ENCODE measurements around the gene SALL2. TPM values are rescaled to one million over a fixed set of nuclear protein-coding genes. Genes with fewer than 3 reads are reported as not detected.

SALL2 gene
- total RNA-seq: 12.1 and 29.7 TPM in 2 replicates

DNA sequence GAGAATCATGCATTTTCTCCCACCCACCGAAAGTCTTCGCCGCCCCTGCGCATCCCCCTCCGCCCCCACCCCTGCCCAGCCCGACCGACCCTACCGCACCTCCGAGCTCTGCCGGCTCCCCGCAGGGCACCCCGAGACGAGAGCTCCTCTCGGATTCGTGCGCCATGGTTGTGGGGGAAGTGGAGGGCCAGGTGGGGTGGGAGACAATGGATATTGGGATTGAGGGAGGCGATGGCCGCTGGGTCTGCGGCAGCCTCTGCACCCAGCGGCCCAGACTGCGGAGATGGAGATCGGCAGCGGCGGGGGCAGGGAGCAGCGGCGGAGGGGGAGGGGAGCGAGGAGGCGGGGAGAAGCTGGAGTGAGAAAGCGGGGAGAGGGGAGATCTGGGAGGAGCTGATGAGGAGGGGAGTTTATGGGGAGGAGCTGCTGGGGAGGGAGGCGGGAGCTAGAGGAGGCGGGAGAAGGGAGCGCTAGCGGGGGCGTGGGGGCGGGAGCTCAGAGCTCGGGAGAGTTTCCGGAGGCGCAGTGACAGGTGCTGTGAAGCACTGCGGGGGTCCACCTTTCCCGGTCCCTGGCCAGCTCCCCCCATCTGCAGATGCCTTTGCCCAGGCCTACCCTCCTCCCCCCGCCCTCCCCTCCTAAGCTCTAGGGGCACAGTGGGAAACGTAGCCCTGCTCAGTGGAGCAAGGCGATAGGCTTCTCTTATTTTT, at the start of gene SALL2:
Gene SALL2 (minus strand): TSS at position 385 of the 710 bp plus-strand sequence. CDS start 219 bp downstream, at position 166.
- H3K4me3 ChIP-seq (ENCODE audit: low read depth, low read length): peak within 1 kb of the TSS; percentile 66
- TF ChIP-seq, protein P1, sequence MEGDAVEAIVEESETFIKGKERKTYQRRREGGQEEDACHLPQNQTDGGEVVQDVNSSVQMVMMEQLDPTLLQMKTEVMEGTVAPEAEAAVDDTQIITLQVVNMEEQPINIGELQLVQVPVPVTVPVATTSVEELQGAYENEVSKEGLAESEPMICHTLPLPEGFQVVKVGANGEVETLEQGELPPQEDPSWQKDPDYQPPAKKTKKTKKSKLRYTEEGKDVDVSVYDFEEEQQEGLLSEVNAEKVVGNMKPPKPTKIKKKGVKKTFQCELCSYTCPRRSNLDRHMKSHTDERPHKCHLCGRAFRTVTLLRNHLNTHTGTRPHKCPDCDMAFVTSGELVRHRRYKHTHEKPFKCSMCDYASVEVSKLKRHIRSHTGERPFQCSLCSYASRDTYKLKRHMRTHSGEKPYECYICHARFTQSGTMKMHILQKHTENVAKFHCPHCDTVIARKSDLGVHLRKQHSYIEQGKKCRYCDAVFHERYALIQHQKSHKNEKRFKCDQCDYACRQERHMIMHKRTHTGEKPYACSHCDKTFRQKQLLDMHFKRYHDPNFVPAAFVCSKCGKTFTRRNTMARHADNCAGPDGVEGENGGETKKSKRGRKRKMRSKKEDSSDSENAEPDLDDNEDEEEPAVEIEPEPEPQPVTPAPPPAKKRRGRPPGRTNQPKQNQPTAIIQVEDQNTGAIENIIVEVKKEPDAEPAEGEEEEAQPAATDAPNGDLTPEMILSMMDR (conservative IDR thresholded peaks at IDR 0.05; ENCODE audit: low read depth, low read length): no peak
- DNase-seq (ENCODE audit: low read depth): no peak

DNA sequence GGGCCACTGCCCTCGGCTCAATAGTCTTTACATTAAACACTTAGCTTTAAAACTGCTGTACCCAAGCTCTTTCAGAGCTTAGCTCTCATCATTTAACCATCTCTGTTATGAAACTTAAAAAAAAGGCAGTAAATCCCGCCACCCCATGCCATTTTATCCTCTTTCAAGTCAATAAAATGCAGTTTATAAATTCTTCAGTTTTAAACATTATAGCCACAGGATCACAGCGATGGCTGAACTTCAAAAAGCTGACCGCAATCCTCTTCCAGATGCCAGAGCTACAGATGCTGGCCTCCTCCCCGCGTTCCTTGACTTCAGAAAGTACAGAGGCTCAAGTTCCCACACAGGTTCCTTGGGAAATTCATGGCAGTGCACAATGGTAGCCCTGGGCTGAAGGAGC, 49.5 kb upstream of the SALL2 start:
- TF ChIP-seq, protein P1 (conservative IDR thresholded peaks at IDR 0.05; ENCODE audit: low read depth, low read length): no peak
- no peak overlapping the region for H3K4me3 ChIP-seq (ENCODE audit: low read depth, low read length)
- DNase-seq (ENCODE audit: low read depth): no peak

DNA sequence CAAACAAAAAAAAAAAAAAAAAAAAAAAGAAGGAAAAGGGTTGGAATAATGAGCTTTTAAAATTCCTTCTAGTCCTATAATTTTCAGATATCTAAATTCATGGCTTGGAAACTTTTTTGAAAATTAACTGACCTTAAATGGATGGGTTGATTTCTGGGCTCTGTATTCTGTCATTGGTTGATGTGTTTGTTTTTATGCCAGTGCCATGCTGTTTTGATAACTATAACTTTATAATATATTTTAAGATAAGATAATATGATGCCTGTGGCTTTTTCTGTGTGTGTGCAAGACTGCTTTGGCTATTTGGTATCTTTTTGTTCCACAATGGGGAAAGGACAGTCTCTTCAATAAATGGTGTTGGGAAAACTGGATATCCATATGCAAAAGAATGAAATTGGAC, 46.5 kb upstream of the SALL2 start:
- TF ChIP-seq, protein P1 (conservative IDR thresholded peaks at IDR 0.05; ENCODE audit: low read depth, low read length): no peak

DNA sequence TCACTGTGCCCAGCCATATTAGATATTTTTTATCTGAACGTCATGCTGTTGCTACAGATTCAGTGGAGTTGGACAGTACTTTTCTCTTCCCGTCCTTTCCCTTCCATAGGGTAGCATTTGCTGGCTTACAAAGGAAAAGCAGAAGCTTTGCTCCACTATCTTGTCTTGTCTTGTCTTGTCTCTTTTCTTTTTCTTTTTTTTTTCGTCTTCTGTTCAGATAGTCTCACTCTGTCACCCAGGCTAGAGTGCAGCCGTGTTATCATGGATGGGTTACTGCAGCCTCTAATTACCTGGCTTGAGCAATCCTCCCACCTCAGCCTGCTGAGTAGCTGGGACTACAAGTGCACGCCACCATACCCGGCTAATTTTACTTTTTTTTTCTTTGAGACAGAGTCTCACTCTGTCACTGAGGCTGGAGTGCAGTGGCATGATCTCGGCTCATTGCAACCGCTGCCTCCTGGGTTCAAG, 32.6 kb upstream of the SALL2 start:
- DNase-seq (ENCODE audit: low read depth): no peak
- TF ChIP-seq, protein P1 (conservative IDR thresholded peaks at IDR 0.05; ENCODE audit: low read depth, low read length): no peak
- H3K4me3 ChIP-seq (ENCODE audit: low read depth, low read length): no peak overlapping the region

More for the DNA sequence above, 46.5 kb upstream of the SALL2 start:
- DNase-seq (ENCODE audit: low read depth): no peak
- no peak overlapping the region for H3K4me3 ChIP-seq (ENCODE audit: low read depth, low read length)

DNA sequence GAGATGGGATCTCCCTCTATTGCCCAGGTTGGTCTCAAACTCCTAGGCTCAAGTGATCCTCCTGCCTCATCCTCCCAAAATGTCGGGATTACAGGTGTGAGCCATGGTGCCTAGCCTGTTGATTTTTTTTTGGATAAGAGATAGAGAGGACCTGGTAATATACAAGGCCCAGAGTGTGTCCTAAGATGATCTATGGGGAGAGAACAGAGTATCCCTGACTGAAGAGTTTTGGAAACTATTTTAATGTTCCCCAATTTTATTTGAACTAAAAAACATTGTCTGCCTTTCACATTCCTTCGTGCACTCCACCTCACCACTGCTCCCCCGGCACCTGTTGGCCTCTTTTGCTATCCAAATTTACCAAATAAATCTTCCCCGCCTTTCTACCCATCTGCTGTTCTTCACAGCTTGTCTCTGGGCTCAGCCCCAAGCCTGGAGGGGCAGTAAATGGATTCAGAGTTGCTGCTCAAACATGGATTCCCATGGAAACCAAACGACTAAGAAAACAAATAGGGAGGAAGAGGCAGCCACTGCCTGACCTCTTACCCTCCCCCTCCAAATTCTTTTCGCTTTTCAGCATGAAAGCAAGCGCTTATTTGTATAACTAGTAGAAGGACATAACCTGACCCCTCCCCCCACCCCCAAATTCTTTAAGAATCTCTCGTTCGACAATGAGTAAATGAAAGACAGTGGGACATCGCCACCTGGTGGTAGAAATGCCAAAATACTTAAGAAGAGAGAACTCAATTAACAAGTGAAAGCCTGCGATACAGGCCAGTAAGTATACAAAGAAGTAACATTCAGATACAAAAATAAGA, 31.1 kb upstream of the SALL2 start:
- peak; percentile 67 for DNase-seq (ENCODE audit: low read depth)
- H3K4me3 ChIP-seq (ENCODE audit: low read depth, low read length): peak overlapping the region; percentile 45
- TF ChIP-seq, protein P1 (conservative IDR thresholded peaks at IDR 0.05; ENCODE audit: low read depth, low read length): peak; percentile 77

DNA sequence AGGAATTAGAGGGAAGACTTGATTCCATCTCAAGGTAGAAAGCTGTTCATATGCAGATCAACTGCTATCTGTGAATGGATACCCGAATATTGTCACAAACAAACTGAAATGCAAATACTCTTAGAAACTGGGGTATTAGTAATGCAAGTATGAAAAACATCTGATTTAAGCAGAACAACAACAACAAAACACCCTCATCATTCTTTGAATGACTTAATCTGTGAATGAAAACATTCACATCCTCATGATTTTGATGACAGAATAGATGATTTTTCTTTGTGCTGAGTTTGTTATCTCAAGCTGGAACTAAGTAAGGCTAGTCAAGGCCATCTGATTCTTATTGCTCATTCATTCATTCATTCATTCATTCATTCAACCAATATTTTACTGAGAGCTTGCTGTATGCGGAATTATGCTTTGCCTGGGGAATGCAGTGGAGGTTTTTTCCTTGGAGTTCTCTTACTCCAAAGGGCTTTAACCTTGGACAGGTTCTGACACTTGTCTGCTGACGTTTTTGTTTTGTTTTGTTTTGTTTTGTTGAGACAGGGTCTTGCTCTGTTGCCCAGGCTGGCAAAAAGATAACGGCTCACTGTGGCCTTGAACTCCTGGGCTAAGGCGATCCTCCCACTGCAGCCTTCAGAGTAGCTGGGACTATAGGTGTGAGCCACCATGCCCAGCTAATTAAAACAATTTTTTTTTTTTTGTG, 30.4 kb upstream of the SALL2 start:
- H3K4me3 ChIP-seq (ENCODE audit: low read depth, low read length): no peak overlapping the region
- TF ChIP-seq, protein P1 (conservative IDR thresholded peaks at IDR 0.05; ENCODE audit: low read depth, low read length): no peak
- no peak for DNase-seq (ENCODE audit: low read depth)

Measured in epithelial cell of proximal tubule (primary cell).